Kidney (tissue), 14 donors: ENCODE measurements around the gene ZNF300. TPM values are rescaled to one million over a fixed set of nuclear protein-coding genes. Genes with fewer than 3 reads are reported as not detected.
"Not testable (repeated sequence)": the region's sequence is repeated elsewhere in the genome, so short reads cannot be mapped to it uniquely, and the experiment has no call there.

Experiments used
- DNase-seq, 5 donors: peaks; one replicate each; pipeline ENCODE4 v3.0.0-alpha.2; 2013 to 2020
- FAIRE-seq: peaks from 2 replicates; lab custom pipeline; 2012; peaks lifted over from hg19 to GRCh38; lab: Jason Lieb, UNC
- H3K27ac ChIP-seq, 2 donors: one replicate each; pipeline ENCODE4 v1.7.0; 2013; ENCODE audit warnings: low read depth in 2 of 2, low read length in 2 of 2, inconsistent platforms in 1 of 2
- H3K27me3 ChIP-seq: one replicate; pipeline ENCODE4 v1.7.1; 2013; ENCODE audit warnings: low read length, inconsistent platforms; ENCODE audit not compliant: control insufficient read depth, insufficient read depth
- H3K36me3 ChIP-seq, 3 donors: one replicate each; pipeline versions ENCODE4 v1.7.0 to v1.7.1; 2013; ENCODE audit warnings: low read length in 3 of 3, control low read depth in 1 of 3, inconsistent platforms in 1 of 3; ENCODE audit not compliant: insufficient read depth in 3 of 3, control insufficient read depth in 2 of 3
- H3K4me1 ChIP-seq, 3 donors: one replicate each; pipeline versions ENCODE4 v1.7.0 to v1.7.1; 2013; ENCODE audit warnings: low read length in 3 of 3, inconsistent platforms in 1 of 3, low read depth in 1 of 3; ENCODE audit not compliant: control insufficient read depth in 2 of 3, insufficient read depth in 2 of 3
- H3K4me3 ChIP-seq, 3 donors: one replicate each; pipeline versions ENCODE4 v1.7.0 to v1.8.1; 2013; ENCODE audit warnings: low read length in 3 of 3, control low read depth in 1 of 3, inconsistent platforms in 1 of 3
- H3K9ac ChIP-seq, 3 donors: one replicate each; pipeline versions ENCODE4 v1.7.0 to v1.7.1; 2013; ENCODE audit warnings: low read length in 3 of 3, control low read depth in 1 of 3, inconsistent platforms in 1 of 3
- H3K9me3 ChIP-seq, 3 donors: one replicate each; pipeline versions ENCODE4 v1.7.0 to v1.7.1; 2013; ENCODE audit warnings: low read length in 3 of 3, control low read depth in 1 of 3, inconsistent platforms in 1 of 3; ENCODE audit not compliant: control insufficient read depth in 2 of 3, insufficient read depth in 1 of 3
- intact Hi-C: fragments of 100-400 bp; cut with DNase I; formaldehyde crosslinking; loops from one replicate; pipeline ENCODE4 v1.11.1; 2022
- polyA plus RNA-seq: library from polyadenylated mRNA; stranded (reverse); fragments of 350-450 nt; fragmentation: Illumina TruSeq; extraction: RNeasy Lipid Tissue Mini Kit (QIAGEN cat#74804); gene quantifications from one replicate; pipeline ENCODE4 v1.2.3, GENCODE V29; 2014; ENCODE audit warnings: low read depth, low replicate concordance; ENCODE audit not compliant: insufficient read depth
- total RNA-seq: library from RNA; stranded (reverse); fragmentation: NEBNext Ultra II Directional; extraction: Animal tissue kit (Norgen Biotek cat#: 25700); gene quantifications from one replicate; pipeline ENCODE4 v1.2.1, GENCODE V29; 2021
- TF ChIP-seq, protein P1 (sequence below): IDR thresholded peaks from 3 replicates; pipeline ENCODE4 v1.5.1; 2012; ENCODE audit warnings: mild to moderate bottlenecking, moderate library complexity, borderline replicate concordance; ENCODE audit not compliant: insufficient read depth; ENCODE audit errors: extremely low read depth
- donor health status: control.
- donor health status: control.
- donor health status: control.
- donor health status: control.
- donor health status: control.
- donor health status: DM: yes; HTN: yes; CAD: no.
- donor health status: Normal renal cell carcinoma (clear cell type).

Gene ZNF300
- total and polyA plus RNA-seq, 2 donors from 2014 or later = 4.0 to 6.5 TPM

- Histone ChIP-seq H3K9me3 (no peaks in the 10 kb centered on the region), H3K9ac (no peak overlapping the region), H3K36me3 (no peaks in the 10 kb centered on the region), H3K27me3 (no peaks in the 10 kb centered on the region), H3K4me3 (no peak overlapping the region), H3K4me1 (peaks cover 0 to 2% (median 0%) of the 10 kb centered on the region in 3 donors), H3K27ac (no peak overlapping the region)
- TF ChIP-seq, protein P1, sequence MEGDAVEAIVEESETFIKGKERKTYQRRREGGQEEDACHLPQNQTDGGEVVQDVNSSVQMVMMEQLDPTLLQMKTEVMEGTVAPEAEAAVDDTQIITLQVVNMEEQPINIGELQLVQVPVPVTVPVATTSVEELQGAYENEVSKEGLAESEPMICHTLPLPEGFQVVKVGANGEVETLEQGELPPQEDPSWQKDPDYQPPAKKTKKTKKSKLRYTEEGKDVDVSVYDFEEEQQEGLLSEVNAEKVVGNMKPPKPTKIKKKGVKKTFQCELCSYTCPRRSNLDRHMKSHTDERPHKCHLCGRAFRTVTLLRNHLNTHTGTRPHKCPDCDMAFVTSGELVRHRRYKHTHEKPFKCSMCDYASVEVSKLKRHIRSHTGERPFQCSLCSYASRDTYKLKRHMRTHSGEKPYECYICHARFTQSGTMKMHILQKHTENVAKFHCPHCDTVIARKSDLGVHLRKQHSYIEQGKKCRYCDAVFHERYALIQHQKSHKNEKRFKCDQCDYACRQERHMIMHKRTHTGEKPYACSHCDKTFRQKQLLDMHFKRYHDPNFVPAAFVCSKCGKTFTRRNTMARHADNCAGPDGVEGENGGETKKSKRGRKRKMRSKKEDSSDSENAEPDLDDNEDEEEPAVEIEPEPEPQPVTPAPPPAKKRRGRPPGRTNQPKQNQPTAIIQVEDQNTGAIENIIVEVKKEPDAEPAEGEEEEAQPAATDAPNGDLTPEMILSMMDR = peak; percentile 65
- intact Hi-C loops = loop anchor here (10.0 kb wide), 1 partner anchor 292 kb away; no protein-coding TSS in a partner anchor
- FAIRE-seq = peak; percentile 93
- DNase-seq = peak in 4 of 5 donors; percentile 61 to 94 (median 78)
Measured at GRCh38 chr5:150846654-150847333, 58.0 kb downstream of the ZNF300 start.

GRCh38 chr5:150846308-150846653, 58.5 kb downstream of the ZNF300 start, which contains the start of gene IRGM:
TSS of gene IRGM (plus strand) at chr5:150846521. CDS start at chr5:150848124, 1,603 bp downstream.
- H3K36me3 ChIP-seq, DNase-seq, H3K27ac ChIP-seq, H3K4me3 ChIP-seq, H3K4me1 ChIP-seq, H3K27me3 ChIP-seq, H3K9ac ChIP-seq, H3K9me3 ChIP-seq, FAIRE-seq: not testable (repeated sequence)
- intact Hi-C loops = loop anchor here (10.0 kb wide), 1 partner anchor 291 kb away; no protein-coding TSS in a partner anchor

DNA sequence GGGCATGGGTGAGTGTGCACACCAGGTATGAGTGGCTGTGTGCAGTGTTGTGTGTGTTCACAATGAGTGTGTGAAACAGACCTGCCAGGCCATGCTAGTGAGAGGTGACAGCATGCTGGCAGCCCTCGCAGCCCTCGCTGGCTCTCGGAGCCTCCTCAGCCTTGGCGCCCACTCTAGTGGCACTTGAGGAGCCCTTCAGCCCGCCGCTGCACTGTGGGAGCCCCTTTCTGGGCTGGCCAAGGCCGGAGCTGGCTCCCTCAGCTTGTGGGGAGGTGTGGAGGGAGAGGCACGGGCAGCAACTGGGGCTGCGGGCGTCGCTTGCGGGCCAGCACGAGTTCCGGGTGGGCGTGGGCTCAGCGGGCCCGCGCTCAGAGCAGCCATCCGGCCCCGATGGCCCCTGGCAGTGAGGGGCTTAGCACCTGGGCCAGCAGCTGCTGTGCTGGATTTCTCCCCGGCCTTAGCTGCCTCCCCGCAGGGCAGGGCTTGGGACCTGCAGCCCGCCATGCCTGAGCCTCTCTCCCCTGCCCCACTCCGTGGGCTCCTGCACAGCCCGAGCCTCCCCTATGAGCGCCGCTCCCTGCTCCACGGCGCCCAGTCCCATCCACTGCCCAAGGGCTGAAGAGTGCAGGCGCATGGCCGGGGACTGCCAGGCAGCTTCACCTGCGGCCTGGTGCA, 59.5 kb downstream of the ZNF300 start:
- H3K4me3 ChIP-seq, H3K27me3 ChIP-seq, H3K27ac ChIP-seq, FAIRE-seq, H3K9ac ChIP-seq, H3K4me1 ChIP-seq, H3K9me3 ChIP-seq, H3K36me3 ChIP-seq: not testable (repeated sequence)
- intact Hi-C loops = loop anchor here (10.0 kb wide), 1 partner anchor 291 kb away; no protein-coding TSS in a partner anchor
- peak in 1 of 5 donors; percentile 61 for DNase-seq

Other genes with a start within 250 kb of the ZNF300 start
- gene MYOZ3, start 243.7 kb downstream of the ZNF300 start, total RNA-seq = 0.66 TPM
- gene MYOZ3, start 243.7 kb downstream of the ZNF300 start, polyA plus RNA-seq = 1.3 TPM
- 44.2 TPM for gene RBM22, start 203.9 kb downstream of the ZNF300 start, total RNA-seq
- gene RBM22, start 203.9 kb downstream of the ZNF300 start, polyA plus RNA-seq = 30.0 TPM
- gene DCTN4, start 146.0 kb downstream of the ZNF300 start, total RNA-seq = 59.1 TPM
- gene DCTN4, start 146.0 kb downstream of the ZNF300 start, polyA plus RNA-seq = 17.5 TPM
- 23.9 TPM for gene SMIM3, start 126.2 kb downstream of the ZNF300 start, total RNA-seq
- 23.0 TPM for gene SMIM3, start 126.2 kb downstream of the ZNF300 start, polyA plus RNA-seq
- gene IRGM, start 58.5 kb downstream of the ZNF300 start, total RNA-seq = 0.44 TPM
- not detected for gene IRGM, start 58.5 kb downstream of the ZNF300 start, polyA plus RNA-seq
- gene GPX3, start 115.6 kb upstream of the ZNF300 start, total RNA-seq = 1,327 TPM
- gene GPX3, start 115.6 kb upstream of the ZNF300 start, polyA plus RNA-seq = 27,893 TPM
- 132 TPM for gene TNIP1, start 176.1 kb upstream of the ZNF300 start, total RNA-seq
- 109 TPM for gene TNIP1, start 176.1 kb upstream of the ZNF300 start, polyA plus RNA-seq